Neural cell (in vitro differentiated cells): ENCODE results near the gene DSCAML1. TPM values are rescaled to one million over a fixed set of nuclear protein-coding genes. Genes with fewer than 3 reads are reported as not detected.

Experiments
- H2AFZ ChIP-seq: fragments of 200-600, 300-800 bp; sonication (generic), shearing (Covaris generic); 2 replicates; pipeline ENCODE4 v1.6.0; 2014; ENCODE audit warnings: low read depth, mild to moderate bottlenecking, antibody characterized with exemption, low read length, moderate library complexity
- H3F3A ChIP-seq: fragments of 200-600 bp; shearing (Covaris generic); 2 replicates; pipeline ENCODE4 v1.6.1; 2016; ENCODE audit warnings: mild to moderate bottlenecking, moderate library complexity, mixed read lengths, antibody characterized with exemption, low read length; ENCODE audit not compliant: insufficient read depth, poor library complexity, severe bottlenecking
- H3K27ac ChIP-seq: fragments of 200-600, 300-800 bp; sonication (generic), shearing (Covaris generic); 2 replicates; pipeline ENCODE4 v1.5.1; 2014; ENCODE audit warnings: mild to moderate bottlenecking, low read length, moderate library complexity
- H3K27me3 ChIP-seq: fragments of 300-800, 200-600 bp; sonication (generic), shearing (Covaris generic); 2 replicates; pipeline ENCODE4 v1.6.0; 2014; ENCODE audit warnings: mild to moderate bottlenecking, low read depth, low read length, moderate library complexity; ENCODE audit not compliant: insufficient read depth
- H3K36me3 ChIP-seq: fragments of 300-800, 200-600 bp; sonication (generic), shearing (Covaris generic); 2 replicates; pipeline ENCODE4 v1.5.1; 2014; ENCODE audit warnings: mild to moderate bottlenecking, antibody characterized with exemption, low read length, moderate library complexity; ENCODE audit not compliant: insufficient read depth
- H3K4me2 ChIP-seq: fragments of 300-800, 200-600 bp; sonication (generic), shearing (Covaris generic); 2 replicates; pipeline ENCODE4 v1.6.0; 2014; ENCODE audit warnings: mild to moderate bottlenecking, low read length
- H3K4me3 ChIP-seq: fragments of 300-800, 200-600 bp; sonication (generic), shearing (Covaris generic); 2 replicates; pipeline ENCODE4 v1.5.1; 2014; ENCODE audit warnings: mild to moderate bottlenecking, low read length, moderate library complexity
- H3K79me2 ChIP-seq: fragments of 200-600 bp; shearing (Covaris generic); replicated peaks from 2 replicates; pipeline ENCODE4 v1.6.0; 2014; ENCODE audit warnings: mild to moderate bottlenecking, low read length, moderate library complexity; ENCODE audit not compliant: insufficient read depth
- H3K9ac ChIP-seq: fragments of 300-800, 200-600 bp; sonication (generic), shearing (Covaris generic); 2 replicates; pipeline ENCODE4 v1.6.1; 2016; ENCODE audit warnings: mild to moderate bottlenecking, low read length, mixed read lengths
- H3K9me2 ChIP-seq: fragments of 200-600 bp; shearing (Covaris generic); 2 replicates; pipeline ENCODE4 v1.6.1; 2016; ENCODE audit warnings: mild to moderate bottlenecking, low read length, mixed read lengths; ENCODE audit not compliant: insufficient read depth
- H3K9me3 ChIP-seq: fragments of 200-600, 300-800 bp; sonication (generic), shearing (Covaris generic); 2 replicates; pipeline ENCODE4 v1.6.1; 2016; ENCODE audit warnings: mild to moderate bottlenecking, mixed run types, low read length, moderate library complexity, mixed read lengths
- H4K20me1 ChIP-seq: fragments of 200-600 bp; shearing (Covaris generic); 2 replicates; pipeline ENCODE4 v1.6.1; 2016; ENCODE audit warnings: mild to moderate bottlenecking, mixed run types; ENCODE audit not compliant: insufficient read depth
- EP300 ChIP-seq: fragments of 450-650 bp; conservative IDR thresholded peaks from 2 replicates; pipeline ENCODE4 v1.6.1; 2014; ENCODE audit warnings: antibody characterized with exemption, mild to moderate bottlenecking, moderate library complexity; ENCODE audit not compliant: poor library complexity, severe bottlenecking
- EZH2 ChIP-seq: fragments of 200-600, 300-800 bp; shearing (Covaris generic), sonication (generic); IDR thresholded peaks from 2 replicates; pipeline ENCODE4 v1.6.1; 2014; ENCODE audit warnings: antibody characterized with exemption, low read length, borderline replicate concordance, mild to moderate bottlenecking; ENCODE audit not compliant: insufficient read depth, poor library complexity, severe bottlenecking
- MXI1 ChIP-seq: fragments of 450-650 bp; conservative IDR thresholded peaks from 2 replicates; pipeline ENCODE4 v1.6.1; 2014; ENCODE audit warnings: antibody characterized with exemption, mild to moderate bottlenecking; ENCODE audit not compliant: poor library complexity, severe bottlenecking
- POLR2AphosphoS5 ChIP-seq: IDR thresholded peaks from 2 replicates; pipeline ENCODE4 v1.6.1; 2012
- RAD21 ChIP-seq: fragments of 450-650 bp; conservative IDR thresholded peaks from 2 replicates; pipeline ENCODE4 v1.6.1; 2014; ENCODE audit warnings: antibody characterized with exemption, mild to moderate bottlenecking, moderate library complexity
- SMC3 ChIP-seq: fragments of 450-650 bp; conservative IDR thresholded peaks from 2 replicates; pipeline ENCODE4 v1.6.1; 2014; ENCODE audit warnings: antibody characterized with exemption, mild to moderate bottlenecking, moderate library complexity; ENCODE audit not compliant: poor library complexity
- TAF1 ChIP-seq: IDR thresholded peaks from 2 replicates; pipeline ENCODE4 v1.6.1; 2012; ENCODE audit warnings: low read depth
- polyA plus RNA-seq: library from polyadenylated mRNA; depleted of rRNA; stranded (reverse); fragments of >200 nt; gene quantifications from 2 replicates; pipeline ENCODE4 v1.2.3, GENCODE V29; 2014
- TF ChIP-seq, protein P1 (sequence below): fragments of 450-650 bp; IDR thresholded peaks from 2 replicates; pipeline ENCODE4 v1.5.1; 2014; ENCODE audit warnings: antibody characterized with exemption, mild to moderate bottlenecking, moderate library complexity; ENCODE audit not compliant: poor library complexity, severe bottlenecking
- TF ChIP-seq, protein P2 (sequence below): IDR thresholded peaks from 2 replicates; pipeline ENCODE4 v1.6.1; 2012; ENCODE audit warnings: borderline replicate concordance

The DSCAML1 gene
- polyA plus RNA-seq, 1 donor from 2014 or later: 1.3 TPM

DNA sequence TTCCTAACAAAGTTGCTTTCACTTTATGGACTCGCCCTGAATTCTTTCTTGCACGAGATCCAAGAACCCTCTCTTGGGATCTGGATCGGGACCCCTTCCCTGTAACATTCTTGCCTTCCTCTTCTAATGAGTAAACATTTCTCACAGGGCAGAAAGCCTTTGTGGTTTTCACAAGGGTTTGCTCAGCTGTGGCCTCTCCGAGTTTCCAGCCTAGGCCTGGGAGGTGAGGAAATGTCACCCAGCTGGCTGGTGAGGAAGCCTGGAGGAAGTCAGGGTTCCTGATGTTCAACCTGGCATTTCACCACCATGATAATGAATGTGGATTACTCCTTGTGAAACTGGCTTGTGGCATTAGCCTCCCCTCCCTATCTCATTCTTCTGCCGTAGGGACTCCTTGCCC, 224.9 kb downstream of the DSCAML1 start:
- H3F3A ChIP-seq: no peaks in the 10 kb centered on the region
- TF ChIP-seq MXI1: no peak
- no peak for TF ChIP-seq EP300
- TF ChIP-seq POLR2AphosphoS5: no peak
- TF ChIP-seq, protein P1, sequence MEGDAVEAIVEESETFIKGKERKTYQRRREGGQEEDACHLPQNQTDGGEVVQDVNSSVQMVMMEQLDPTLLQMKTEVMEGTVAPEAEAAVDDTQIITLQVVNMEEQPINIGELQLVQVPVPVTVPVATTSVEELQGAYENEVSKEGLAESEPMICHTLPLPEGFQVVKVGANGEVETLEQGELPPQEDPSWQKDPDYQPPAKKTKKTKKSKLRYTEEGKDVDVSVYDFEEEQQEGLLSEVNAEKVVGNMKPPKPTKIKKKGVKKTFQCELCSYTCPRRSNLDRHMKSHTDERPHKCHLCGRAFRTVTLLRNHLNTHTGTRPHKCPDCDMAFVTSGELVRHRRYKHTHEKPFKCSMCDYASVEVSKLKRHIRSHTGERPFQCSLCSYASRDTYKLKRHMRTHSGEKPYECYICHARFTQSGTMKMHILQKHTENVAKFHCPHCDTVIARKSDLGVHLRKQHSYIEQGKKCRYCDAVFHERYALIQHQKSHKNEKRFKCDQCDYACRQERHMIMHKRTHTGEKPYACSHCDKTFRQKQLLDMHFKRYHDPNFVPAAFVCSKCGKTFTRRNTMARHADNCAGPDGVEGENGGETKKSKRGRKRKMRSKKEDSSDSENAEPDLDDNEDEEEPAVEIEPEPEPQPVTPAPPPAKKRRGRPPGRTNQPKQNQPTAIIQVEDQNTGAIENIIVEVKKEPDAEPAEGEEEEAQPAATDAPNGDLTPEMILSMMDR: no peak
- TF ChIP-seq EZH2: no peak
- no peak for TF ChIP-seq SMC3
- TF ChIP-seq RAD21: no peak

DNA sequence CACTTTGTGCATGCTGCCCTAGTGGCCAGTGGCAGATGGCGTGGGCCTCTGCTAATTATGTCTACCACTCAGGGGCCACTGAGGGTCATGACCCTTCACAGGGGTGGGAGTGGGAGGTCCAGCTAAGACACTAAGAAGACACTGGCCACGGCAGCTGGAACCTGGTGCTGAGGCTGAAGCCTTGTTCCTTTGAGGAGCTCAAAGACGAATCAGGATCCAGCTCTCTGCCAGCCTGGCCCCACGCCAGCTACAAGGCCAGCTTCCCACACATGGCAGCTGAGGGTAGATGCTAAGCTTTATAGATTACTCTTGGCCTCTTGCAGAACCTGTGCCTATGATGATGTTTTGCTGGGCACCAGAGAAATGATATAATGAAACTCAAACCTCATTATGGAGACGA, 226.3 kb downstream of the DSCAML1 start:
- Histone ChIP-seq H3K4me3 (no peak overlapping the region), H3K9me2 (no peaks in the 10 kb centered on the region), H3K79me2 (no peaks in the 10 kb centered on the region), H3K27me3 (no peaks in the 10 kb centered on the region), H3K9me3 (no peaks in the 10 kb centered on the region), H3F3A (no peaks in the 10 kb centered on the region), H2AFZ (no peak overlapping the region), H3K36me3 (no peaks in the 10 kb centered on the region), H3K4me2 (no peak overlapping the region), H3K9ac (no peak overlapping the region), H4K20me1 (no peaks in the 10 kb centered on the region), H3K27ac (no peak overlapping the region)
- TF ChIP-seq POLR2AphosphoS5 (no peak), RAD21 (no peak), TAF1 (no peak), EZH2 (no peak)
- TF ChIP-seq, protein P2, sequence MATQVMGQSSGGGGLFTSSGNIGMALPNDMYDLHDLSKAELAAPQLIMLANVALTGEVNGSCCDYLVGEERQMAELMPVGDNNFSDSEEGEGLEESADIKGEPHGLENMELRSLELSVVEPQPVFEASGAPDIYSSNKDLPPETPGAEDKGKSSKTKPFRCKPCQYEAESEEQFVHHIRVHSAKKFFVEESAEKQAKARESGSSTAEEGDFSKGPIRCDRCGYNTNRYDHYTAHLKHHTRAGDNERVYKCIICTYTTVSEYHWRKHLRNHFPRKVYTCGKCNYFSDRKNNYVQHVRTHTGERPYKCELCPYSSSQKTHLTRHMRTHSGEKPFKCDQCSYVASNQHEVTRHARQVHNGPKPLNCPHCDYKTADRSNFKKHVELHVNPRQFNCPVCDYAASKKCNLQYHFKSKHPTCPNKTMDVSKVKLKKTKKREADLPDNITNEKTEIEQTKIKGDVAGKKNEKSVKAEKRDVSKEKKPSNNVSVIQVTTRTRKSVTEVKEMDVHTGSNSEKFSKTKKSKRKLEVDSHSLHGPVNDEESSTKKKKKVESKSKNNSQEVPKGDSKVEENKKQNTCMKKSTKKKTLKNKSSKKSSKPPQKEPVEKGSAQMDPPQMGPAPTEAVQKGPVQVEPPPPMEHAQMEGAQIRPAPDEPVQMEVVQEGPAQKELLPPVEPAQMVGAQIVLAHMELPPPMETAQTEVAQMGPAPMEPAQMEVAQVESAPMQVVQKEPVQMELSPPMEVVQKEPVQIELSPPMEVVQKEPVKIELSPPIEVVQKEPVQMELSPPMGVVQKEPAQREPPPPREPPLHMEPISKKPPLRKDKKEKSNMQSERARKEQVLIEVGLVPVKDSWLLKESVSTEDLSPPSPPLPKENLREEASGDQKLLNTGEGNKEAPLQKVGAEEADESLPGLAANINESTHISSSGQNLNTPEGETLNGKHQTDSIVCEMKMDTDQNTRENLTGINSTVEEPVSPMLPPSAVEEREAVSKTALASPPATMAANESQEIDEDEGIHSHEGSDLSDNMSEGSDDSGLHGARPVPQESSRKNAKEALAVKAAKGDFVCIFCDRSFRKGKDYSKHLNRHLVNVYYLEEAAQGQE: no peak

More for the DNA sequence above, 224.9 kb downstream of the DSCAML1 start:
- no peak overlapping the region for H3K27ac ChIP-seq
- H3K4me3 ChIP-seq: no peak overlapping the region
- H4K20me1 ChIP-seq: no peaks in the 10 kb centered on the region
- H3K27me3 ChIP-seq: no peaks in the 10 kb centered on the region
- no peaks in the 10 kb centered on the region for H3K36me3 ChIP-seq
- no peak overlapping the region for H2AFZ ChIP-seq
- no peak overlapping the region for H3K4me2 ChIP-seq
- no peak overlapping the region for H3K9ac ChIP-seq
- no peaks in the 10 kb centered on the region for H3K9me2 ChIP-seq
- H3K79me2 ChIP-seq: no peaks in the 10 kb centered on the region
- H3K9me3 ChIP-seq: no peaks in the 10 kb centered on the region

DNA sequence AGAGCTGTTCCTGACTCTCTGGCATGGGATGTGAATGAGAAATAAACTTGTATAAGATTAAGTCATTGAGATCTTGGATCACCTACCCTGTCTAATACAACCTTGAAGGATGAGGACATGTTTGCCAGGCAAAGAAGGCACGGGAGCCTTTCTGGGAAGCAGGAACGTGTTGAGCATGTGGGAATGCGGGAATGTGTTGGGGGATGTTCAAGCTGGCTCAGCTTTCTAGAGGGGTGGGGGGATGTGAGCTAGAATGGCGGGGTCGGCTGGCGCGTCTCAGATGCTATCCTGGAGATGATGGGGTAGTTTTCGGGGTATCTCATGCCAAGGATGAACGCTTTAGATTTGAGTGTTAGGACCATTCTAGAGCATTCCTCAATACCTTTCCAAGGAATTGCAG, 227.1 kb downstream of the DSCAML1 start:
- no peak overlapping the region for H3K27ac ChIP-seq
- TF ChIP-seq, protein P1: no peak
- TF ChIP-seq MXI1 (no peak), RAD21 (no peak), SMC3 (no peak), EZH2 (no peak), TAF1 (no peak), POLR2AphosphoS5 (no peak), EP300 (no peak)
- TF ChIP-seq, protein P2: no peak

More for the DNA sequence above, 227.1 kb downstream of the DSCAML1 start:
- Histone ChIP-seq H3K4me3 (no peak overlapping the region), H3F3A (no peaks in the 10 kb centered on the region), H3K9me3 (no peaks in the 10 kb centered on the region), H3K79me2 (no peaks in the 10 kb centered on the region), H3K4me2 (no peak overlapping the region), H4K20me1 (no peaks in the 10 kb centered on the region), H3K27me3 (no peaks in the 10 kb centered on the region), H2AFZ (no peak overlapping the region), H3K9me2 (no peaks in the 10 kb centered on the region), H3K36me3 (no peaks in the 10 kb centered on the region), H3K9ac (no peak overlapping the region)
